ENCODE data around the gene FNIP1. TPM values are rescaled to one million over a fixed set of nuclear protein-coding genes. Genes with fewer than 3 reads are reported as not detected.
"Not testable (repeated sequence)": the region's sequence is repeated elsewhere in the genome, so short reads cannot be mapped to it uniquely, and the experiment has no call there.

FNIP1 gene
- total RNA-seq: 15.8 and 17.5 TPM in 2 replicates

DNA sequence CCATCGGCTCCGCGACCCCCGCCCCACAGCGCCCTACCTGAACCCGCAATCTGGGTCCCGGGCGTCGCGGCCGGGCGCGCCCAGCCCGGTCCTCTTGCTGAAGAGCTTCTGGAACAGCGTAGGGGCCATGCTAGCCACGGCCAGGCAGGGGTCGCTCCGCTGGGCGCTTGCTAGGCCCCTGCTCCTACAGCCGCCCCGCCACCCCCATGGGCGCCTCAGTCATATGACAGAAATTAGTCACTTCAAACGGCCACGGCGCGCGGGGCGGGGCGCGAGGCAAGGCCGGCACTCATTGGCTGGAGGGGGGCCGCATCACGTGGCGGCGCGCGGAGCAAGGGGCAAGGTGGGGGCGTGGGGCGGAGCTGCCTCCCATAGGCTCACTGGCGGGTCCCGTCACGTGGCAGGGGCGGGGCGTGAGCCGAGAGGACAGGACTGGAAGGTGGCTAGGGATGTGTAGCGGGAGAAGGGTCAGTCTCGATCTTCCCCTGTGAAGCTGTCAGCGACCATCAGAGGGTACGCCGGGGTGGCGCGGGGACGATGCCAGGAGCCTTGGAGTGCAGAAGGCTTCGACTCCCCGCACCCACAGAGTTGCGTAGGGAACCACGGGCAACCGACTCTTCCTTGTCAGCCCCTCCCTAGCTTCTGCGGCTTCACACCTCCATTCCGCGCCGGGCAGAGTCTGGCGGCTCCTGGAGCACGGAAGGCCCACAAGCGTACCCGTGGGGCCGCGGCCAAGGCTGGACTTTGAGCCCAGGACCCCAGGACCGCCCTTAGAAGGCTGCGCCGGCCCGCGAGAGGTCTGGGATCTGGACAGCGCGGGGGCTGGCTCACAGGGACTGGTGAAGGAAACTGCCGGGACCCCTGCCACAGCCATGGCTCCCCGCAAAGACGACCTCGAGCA, at the start of gene FNIP1:
TSS of gene FNIP1 (minus strand) at position 225 of the 901 bp plus-strand sequence. CDS start at position 129, 96 bp downstream.
- Mint-ChIP-seq H3K27me3 (peaks cover 8% of the 10 kb centered on the region), H3K9me3 (no peaks in the 10 kb centered on the region), H3K4me3 (peak within 1 kb of the TSS; percentile 99), H3K4me1 (peaks cover 30% of the 10 kb centered on the region), H3K27ac (peak within 1 kb of the TSS; percentile 95), H3K36me3 (ENCODE audit: low read depth) (peaks cover 25% of the 10 kb centered on the region)
- DNase-seq: peak; percentile 100
- intact Hi-C loops (cut with micrococcal nuclease): loop anchor here (1.0 to 5.0 kb wide), 7 partner anchors 50 to 1070 kb away; partner anchors contain the start of genes CDC42SE2, GDF9, RAPGEF6 and UQCRQ

DNA sequence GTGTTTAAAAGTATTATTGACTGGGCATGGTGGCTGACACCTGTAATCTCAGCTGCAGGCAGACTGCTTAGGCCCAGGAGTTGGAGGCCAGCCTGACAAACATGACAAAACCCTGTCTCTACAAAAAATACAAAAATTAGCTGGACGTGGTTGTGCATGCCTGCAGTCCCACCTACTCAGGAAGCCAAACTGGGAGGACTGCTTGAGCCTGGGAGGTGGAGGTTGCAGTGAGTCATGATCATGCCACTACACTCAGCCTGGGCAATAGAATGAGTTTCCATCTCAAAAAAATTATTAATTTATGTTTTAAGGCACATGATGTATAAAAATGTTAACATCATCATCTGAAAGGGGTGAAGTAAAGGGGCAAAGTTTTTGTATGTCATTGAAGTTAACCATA, 49.7 kb upstream of the FNIP1 start:
- no peak overlapping the region for H3K4me3 Mint-ChIP-seq
- intact Hi-C loops (cut with micrococcal nuclease): no loop called here
- peaks cover 12% of the 10 kb centered on the region for H3K36me3 Mint-ChIP-seq (ENCODE audit: low read depth)
- peaks cover 44% of the 10 kb centered on the region for H3K9me3 Mint-ChIP-seq
- H3K27me3 Mint-ChIP-seq: peaks cover 8% of the 10 kb centered on the region
- DNase-seq: no peak
- H3K4me1 Mint-ChIP-seq: no peaks in the 10 kb centered on the region
- no peak overlapping the region for H3K27ac Mint-ChIP-seq

DNA sequence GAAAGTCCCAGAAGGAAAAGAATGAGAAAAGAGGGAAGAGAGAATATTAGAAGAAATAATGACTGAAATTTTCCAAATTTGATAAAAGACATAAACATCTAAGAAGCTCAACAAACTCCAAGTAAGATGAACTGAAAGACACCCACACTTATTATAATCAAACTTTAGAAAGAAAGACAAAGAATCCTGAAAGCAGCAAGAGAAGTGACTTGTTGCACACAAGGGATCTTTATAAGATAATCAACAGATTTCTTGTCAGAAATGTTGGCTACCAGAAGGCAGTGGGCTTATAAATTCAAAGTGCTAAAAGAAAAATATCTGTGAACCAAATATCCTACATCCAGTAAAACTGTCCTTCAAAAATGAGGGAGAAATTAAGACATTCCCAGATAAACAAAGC, 49.0 kb upstream of the FNIP1 start:
- intact Hi-C loops (cut with micrococcal nuclease): no loop called here

DNA sequence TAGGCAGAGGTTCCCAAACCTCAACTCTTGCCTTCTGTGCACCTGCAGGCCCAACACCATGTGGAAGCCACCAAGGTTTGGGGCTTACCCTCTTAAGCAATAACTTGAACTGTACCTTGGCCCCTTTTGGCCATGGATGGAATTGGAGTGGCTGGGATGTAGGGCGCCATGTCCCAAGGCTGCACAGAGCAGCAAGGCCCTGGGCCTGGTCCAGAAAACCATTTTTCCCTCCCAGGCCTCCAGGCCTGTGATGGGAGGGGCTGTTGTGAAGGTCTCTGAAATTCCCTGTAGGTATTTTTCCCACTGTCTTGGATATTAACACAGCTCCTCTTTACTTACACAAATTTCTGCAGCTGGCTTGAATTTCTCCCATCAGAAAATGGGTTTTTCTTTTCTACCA, 46.2 kb upstream of the FNIP1 start:
- Mint-ChIP-seq H3K27me3 (peaks cover 22% of the 10 kb centered on the region), H3K9me3 (peaks cover 55% of the 10 kb centered on the region)
- H3K4me3 Mint-ChIP-seq; H3K36me3 Mint-ChIP-seq (ENCODE audit: low read depth); H3K4me1 Mint-ChIP-seq; DNase-seq; intact Hi-C loops (cut with micrococcal nuclease); H3K27ac Mint-ChIP-seq: not testable (repeated sequence)

More for the DNA sequence above, 49.0 kb upstream of the FNIP1 start:
- Mint-ChIP-seq H3K27ac (no peak overlapping the region), H3K9me3 (peaks cover 43% of the 10 kb centered on the region), H3K36me3 (ENCODE audit: low read depth) (peaks cover 12% of the 10 kb centered on the region), H3K4me1 (no peaks in the 10 kb centered on the region), H3K27me3 (peaks cover 8% of the 10 kb centered on the region), H3K4me3 (no peak overlapping the region)
- no peak for DNase-seq

DNA sequence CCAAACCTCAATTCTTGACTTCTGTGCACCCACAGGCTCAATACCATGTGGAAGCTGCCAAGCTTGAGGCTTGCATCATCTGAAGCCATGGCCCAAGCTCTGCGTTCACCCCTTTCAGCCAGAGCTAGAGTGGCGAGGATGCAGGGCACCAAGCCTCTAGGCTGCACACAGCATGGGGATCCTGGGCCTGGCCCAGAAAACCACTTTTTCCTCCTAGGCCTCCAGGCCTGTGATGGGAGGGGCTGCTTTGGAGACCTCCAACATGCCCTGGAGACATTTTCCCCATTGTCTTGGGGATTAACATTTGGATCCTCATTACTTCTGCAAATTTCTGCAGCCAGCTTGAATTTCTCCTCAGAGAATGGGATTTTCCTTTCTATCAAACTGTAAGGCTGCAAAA, 35.9 kb upstream of the FNIP1 start:
- DNase-seq; intact Hi-C loops (cut with micrococcal nuclease); H3K27ac Mint-ChIP-seq; H3K4me1 Mint-ChIP-seq; H3K4me3 Mint-ChIP-seq; H3K36me3 Mint-ChIP-seq (ENCODE audit: low read depth): not testable (repeated sequence)
- Mint-ChIP-seq H3K27me3 (peaks cover 13% of the 10 kb centered on the region), H3K9me3 (peaks cover 12% of the 10 kb centered on the region)

DNA sequence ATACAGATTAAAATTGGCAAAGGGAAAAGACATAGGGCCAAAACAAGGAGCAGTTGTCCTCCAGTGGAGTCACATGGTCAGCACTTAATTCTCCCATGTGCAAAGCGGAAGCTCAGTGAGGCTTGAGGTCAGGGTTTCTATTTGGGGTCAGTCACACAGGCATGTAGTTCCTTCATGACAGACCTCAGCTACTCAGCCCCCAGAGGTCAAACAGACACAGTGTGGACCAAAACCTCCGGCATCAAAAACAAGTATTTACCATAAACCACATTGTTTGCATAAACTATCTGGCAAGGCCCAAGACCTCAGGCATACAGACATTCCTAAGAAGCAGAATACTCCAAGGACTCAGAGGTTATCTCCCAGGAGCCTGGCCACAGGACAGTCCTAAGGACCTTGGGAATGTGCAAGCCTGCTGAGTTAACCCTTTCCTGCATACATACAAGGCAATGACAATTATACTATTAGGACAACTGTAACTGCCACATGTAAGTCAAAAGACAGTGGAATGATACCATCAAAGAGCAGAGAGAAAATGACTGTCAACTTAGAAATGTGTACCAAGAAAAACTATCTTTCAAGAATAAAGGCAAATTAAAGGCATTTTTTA, 28.7 kb upstream of the FNIP1 start:
- H3K4me3 Mint-ChIP-seq: no peak overlapping the region
- H3K27ac Mint-ChIP-seq: no peak overlapping the region
- peaks cover 22% of the 10 kb centered on the region for H3K9me3 Mint-ChIP-seq
- no peaks in the 10 kb centered on the region for H3K36me3 Mint-ChIP-seq (ENCODE audit: low read depth)
- peaks cover 21% of the 10 kb centered on the region for H3K27me3 Mint-ChIP-seq
- no peaks in the 10 kb centered on the region for H3K4me1 Mint-ChIP-seq
- peak; percentile 28 for DNase-seq
- intact Hi-C loops (cut with micrococcal nuclease): no loop called here

DNA sequence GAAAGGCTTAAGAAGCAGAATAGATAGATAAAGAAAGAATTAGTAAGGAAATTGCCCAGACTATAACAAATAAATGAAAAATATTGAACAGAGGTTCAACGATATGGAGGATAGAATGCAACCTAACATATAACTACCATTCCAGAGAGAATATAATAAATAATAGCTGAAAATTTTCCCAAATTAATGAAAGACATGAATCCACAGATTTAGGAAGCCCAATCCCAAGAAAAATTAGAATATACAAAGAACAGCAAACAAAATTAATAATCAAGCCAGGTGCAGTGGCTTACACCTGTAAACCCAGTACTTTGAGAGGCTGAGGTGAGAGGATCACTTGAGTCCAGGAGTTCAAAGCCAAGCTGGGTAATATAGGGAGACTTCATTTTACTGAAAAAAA, 27.8 kb upstream of the FNIP1 start:
- H3K9me3 Mint-ChIP-seq: peaks cover 22% of the 10 kb centered on the region
- no peak overlapping the region for H3K27ac Mint-ChIP-seq
- H3K4me1 Mint-ChIP-seq: no peaks in the 10 kb centered on the region
- DNase-seq: no peak
- no peaks in the 10 kb centered on the region for H3K36me3 Mint-ChIP-seq (ENCODE audit: low read depth)
- no peak overlapping the region for H3K4me3 Mint-ChIP-seq
- intact Hi-C loops (cut with micrococcal nuclease): no loop called here
- peaks cover 23% of the 10 kb centered on the region for H3K27me3 Mint-ChIP-seq

DNA sequence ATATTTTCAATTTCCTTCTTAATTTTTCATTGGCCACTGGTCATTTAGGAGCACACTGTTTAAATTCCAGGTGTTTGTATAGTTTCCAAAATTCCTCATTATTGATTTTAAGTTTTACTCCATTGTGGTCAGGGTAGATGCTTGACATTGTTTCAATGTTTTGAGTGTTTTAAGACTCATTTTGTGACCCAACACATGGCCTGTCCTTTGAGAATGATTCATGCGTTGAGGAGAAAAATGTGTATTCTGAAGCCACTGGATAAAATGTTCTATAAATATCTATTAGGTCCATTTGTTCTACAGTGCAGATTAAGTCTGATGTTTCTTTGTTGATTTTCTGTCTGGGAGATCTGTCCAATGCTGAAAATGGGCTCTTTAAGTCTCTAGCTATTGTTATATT, 24.4 kb upstream of the FNIP1 start:
- Mint-ChIP-seq H3K27ac (no peak overlapping the region), H3K36me3 (ENCODE audit: low read depth) (no peaks in the 10 kb centered on the region), H3K4me3 (no peak overlapping the region), H3K4me1 (peaks cover 6% of the 10 kb centered on the region), H3K9me3 (peaks cover 14% of the 10 kb centered on the region), H3K27me3 (peaks cover 28% of the 10 kb centered on the region)
- intact Hi-C loops (cut with micrococcal nuclease): no loop called here
- DNase-seq: no peak

DNA sequence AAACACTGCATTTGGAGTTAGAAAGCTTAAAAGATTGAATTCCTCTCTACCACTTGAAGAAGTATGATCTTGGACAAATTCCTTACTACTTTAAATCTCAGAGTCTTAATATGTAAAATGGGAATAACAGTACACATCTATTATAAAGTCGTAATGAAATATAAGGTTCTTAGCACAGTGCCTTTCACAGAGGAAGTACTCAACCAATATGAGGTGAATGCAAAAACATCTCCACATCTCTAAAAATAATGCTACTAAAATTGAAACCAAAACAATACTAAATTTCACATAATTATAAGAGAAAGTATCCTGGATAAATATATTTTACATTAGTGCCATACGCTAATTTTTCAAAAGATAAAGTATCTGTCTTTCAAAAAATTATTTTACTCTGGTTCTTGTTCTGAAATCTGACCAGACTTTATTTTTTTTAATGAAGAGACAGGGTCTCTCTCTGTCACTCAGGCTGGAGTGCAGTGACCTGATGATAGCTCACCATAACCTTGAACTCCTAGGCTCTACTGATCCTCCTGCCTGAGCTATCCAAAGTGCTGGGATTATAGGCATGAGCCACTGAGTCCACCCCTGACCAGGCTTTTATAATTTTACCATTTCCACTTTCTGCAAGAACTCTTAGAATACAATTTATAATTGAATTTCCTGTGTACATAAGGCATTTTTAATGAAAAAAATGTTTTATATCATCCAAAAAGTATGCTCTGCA, 21.3 kb upstream of the FNIP1 start:
- Mint-ChIP-seq H3K36me3 (ENCODE audit: low read depth) (no peaks in the 10 kb centered on the region), H3K27me3 (peaks cover 29% of the 10 kb centered on the region), H3K4me1 (peaks cover 6% of the 10 kb centered on the region), H3K9me3 (peaks cover 7% of the 10 kb centered on the region), H3K4me3 (no peak overlapping the region), H3K27ac (no peak overlapping the region)
- DNase-seq: no peak
- intact Hi-C loops (cut with micrococcal nuclease): no loop called here

DNA sequence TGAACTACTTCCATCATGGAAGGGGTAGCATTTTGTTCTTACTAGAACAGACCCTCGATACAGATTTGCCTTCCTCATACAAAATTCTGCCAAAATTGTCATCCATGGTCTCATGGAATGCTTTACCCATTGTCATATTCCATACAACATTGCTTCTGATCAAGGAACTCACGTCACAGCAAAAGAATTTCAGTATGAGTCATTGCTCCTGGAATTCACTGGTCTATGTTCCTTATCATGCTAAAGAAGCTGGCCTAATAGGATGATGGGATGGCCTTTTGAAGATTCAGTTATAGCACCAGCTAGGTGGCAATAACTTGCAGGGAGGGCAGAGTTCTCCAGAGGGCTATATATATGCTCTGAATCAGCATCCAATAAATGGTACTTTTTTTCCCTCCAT, 18.2 kb upstream of the FNIP1 start:
- DNase-seq: no peak
- H3K27me3 Mint-ChIP-seq: peaks cover 10% of the 10 kb centered on the region
- no peak overlapping the region for H3K4me3 Mint-ChIP-seq
- H3K9me3 Mint-ChIP-seq: no peaks in the 10 kb centered on the region
- intact Hi-C loops (cut with micrococcal nuclease): loop anchor here (5.0 kb wide), 1 partner anchor 247 kb away; the partner anchor contains the start of gene IL3
- H3K4me1 Mint-ChIP-seq: peaks cover 6% of the 10 kb centered on the region
- H3K36me3 Mint-ChIP-seq (ENCODE audit: low read depth): no peaks in the 10 kb centered on the region
- no peak overlapping the region for H3K27ac Mint-ChIP-seq

DNA sequence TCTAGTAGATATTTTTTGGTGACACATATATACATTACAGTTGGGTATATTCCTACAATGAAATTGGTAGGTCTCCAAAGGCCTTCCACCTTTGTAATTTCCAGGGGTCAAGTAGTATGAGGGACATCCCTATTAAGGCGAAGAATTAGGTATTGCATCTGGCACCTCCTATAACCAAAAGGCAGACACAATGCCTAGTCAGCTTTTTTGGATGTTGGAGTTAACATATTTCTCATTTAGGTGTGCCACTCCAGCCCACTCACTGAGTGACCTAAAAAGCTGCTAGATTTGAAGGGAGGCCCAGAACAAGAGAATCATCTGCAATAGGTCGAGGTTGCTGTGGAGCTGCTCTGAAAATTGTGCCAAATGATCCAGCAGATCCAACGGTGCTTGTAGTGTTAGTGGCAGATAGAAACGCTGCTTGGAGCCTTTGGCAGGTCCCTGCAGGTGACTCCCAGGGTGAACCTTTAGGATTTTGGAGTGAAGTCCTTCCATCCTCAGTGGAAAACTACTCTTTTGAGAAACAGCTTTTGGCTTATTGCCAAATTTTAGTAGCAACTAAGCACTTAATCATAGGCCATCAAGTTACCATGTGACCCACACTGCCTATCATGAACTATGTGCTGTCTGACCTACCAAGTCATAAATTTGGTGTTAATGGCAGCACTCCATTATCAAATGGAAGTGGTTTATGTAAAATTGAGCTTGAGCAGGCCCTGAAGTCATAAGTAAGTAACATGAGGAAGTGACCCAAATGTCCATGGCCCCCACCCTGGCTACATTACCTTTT, 15.7 kb upstream of the FNIP1 start:
- Mint-ChIP-seq H3K36me3 (ENCODE audit: low read depth) (no peaks in the 10 kb centered on the region), H3K27ac (no peak overlapping the region), H3K4me1 (peaks cover 1% of the 10 kb centered on the region), H3K9me3 (no peaks in the 10 kb centered on the region), H3K4me3 (no peak overlapping the region), H3K27me3 (peaks cover 12% of the 10 kb centered on the region)
- no peak for DNase-seq
- intact Hi-C loops (cut with micrococcal nuclease): loop anchor here (5.0 kb wide), 1 partner anchor 250 kb away; the partner anchor contains the start of gene IL3

DNA sequence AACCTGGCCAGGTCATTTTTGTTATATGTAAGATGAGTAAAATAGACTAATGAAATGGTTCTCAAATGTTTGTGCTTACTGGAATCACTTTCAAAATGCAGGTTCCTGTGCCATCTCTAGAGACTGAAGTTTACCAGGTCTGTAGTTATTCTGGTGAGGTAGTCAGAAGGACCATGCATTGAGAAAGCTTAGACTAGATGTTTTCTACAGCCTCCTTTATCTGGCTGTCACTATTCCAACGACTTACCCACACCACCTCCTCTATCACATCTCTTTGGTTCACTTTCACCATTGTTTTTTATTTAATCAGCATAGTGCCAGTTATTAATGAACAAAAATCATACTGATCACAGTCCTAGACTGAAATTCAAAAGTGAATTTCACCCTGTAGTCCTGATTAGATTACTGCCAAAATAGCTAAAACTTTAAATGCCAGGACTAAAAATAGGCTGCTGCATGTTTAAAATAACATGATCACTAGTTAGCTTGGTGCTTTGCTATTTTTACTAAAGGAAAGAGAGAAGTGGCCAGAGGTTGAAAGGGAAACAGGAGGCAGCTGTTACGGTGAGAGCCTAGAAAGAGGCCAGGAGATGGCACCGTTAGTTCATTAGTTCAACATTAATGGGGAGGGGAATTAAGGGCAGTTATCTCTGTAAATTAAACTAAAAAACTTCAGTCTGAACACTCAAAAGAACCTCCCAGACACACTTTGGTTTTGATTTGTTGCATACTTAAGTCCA, 13.9 kb upstream of the FNIP1 start:
- H3K4me3 Mint-ChIP-seq: no peak overlapping the region
- DNase-seq: peak; percentile 65
- intact Hi-C loops (cut with micrococcal nuclease): loop anchor here (1.0 to 5.0 kb wide), 2 partner anchors 198 to 252 kb away; partner anchors contain the start of gene IL3
- no peaks in the 10 kb centered on the region for H3K9me3 Mint-ChIP-seq
- peaks cover 17% of the 10 kb centered on the region for H3K27me3 Mint-ChIP-seq
- no peak overlapping the region for H3K27ac Mint-ChIP-seq
- H3K36me3 Mint-ChIP-seq (ENCODE audit: low read depth): no peaks in the 10 kb centered on the region
- H3K4me1 Mint-ChIP-seq: no peaks in the 10 kb centered on the region

All from activated CD4-positive, alpha-beta T cell treated with anti-CD3 and anti-CD28 coated beads, Interleukin-2, amount 10 ng/mL, durations not matched to agents 24 days and 14 days (primary cell).